SJCRH30 (cell line): ENCODE measurements around the gene MYO9A. TPM values are rescaled to one million over a fixed set of nuclear protein-coding genes. Genes with fewer than 3 reads are reported as not detected.
"Not testable (repeated sequence)": the region's sequence is repeated elsewhere in the genome, so short reads cannot be mapped to it uniquely, and the experiment has no call there.

Experiments
- DNase-seq, 2 experiments: peaks; one replicate each; pipeline ENCODE4 v3.0.0-alpha.2; 2015 to 2020
- H3K27ac ChIP-seq: fragments of 250-450 bp; sonication (Bioruptor Pico); 2 replicates; pipeline ENCODE4 v1.5.1; 2020; ENCODE audit warnings: mild to moderate bottlenecking, moderate library complexity
- H3K27me3 ChIP-seq: fragments of 250-450 bp; sonication (Bioruptor Pico); 2 replicates; pipeline ENCODE4 v1.5.1; 2020; ENCODE audit warnings: mild to moderate bottlenecking, moderate library complexity
- H3K36me3 ChIP-seq: fragments of 250-450 bp; sonication (Bioruptor Pico); 2 replicates; pipeline ENCODE4 v1.5.1; 2020; ENCODE audit warnings: mild to moderate bottlenecking, moderate library complexity
- H3K4me1 ChIP-seq: fragments of 250-450 bp; sonication (Bioruptor Pico); 2 replicates; pipeline ENCODE4 v1.5.1; 2020; ENCODE audit warnings: mild to moderate bottlenecking, moderate library complexity
- H3K4me3 ChIP-seq: fragments of 250-450 bp; sonication (Bioruptor Pico); 2 replicates; pipeline ENCODE4 v1.5.1; 2020; ENCODE audit warnings: mild to moderate bottlenecking, moderate library complexity
- H3K9me3 ChIP-seq: fragments of 250-450 bp; sonication (Bioruptor Pico); replicated peaks from 2 replicates; pipeline ENCODE4 v1.5.1; 2020; ENCODE audit warnings: mild to moderate bottlenecking, moderate library complexity
- total RNA-seq: library from RNA; depleted of rRNA; stranded (reverse); fragments of >200 nt; shearing (Covaris generic); gene quantifications from 2 replicates; pipeline ENCODE4 v1.2.3, GENCODE V29; 2014

MYO9A gene
- total RNA-seq, 1 experiment from 2014 or later = 37.2 TPM

GRCh38 chr15:71891026-71891425 is 226.9 kb downstream of the MYO9A start:
- Histone ChIP-seq H3K27me3 (no peaks in the 10 kb centered on the region), H3K9me3 (no peaks in the 10 kb centered on the region), H3K4me3 (no peak overlapping the region), H3K4me1 (peaks cover 5% of the 10 kb centered on the region; the same call in 1 of the 2 replicates), H3K36me3 (peaks cover 25% of the 10 kb centered on the region), H3K27ac (no peak overlapping the region)
- DNase-seq = peak; percentile 11 to 48

GRCh38 chr15:71889947-71890346 is 228.0 kb downstream of the MYO9A start:
- no peaks in the 10 kb centered on the region for H3K27me3 ChIP-seq
- no peaks in the 10 kb centered on the region for H3K9me3 ChIP-seq
- no peak for DNase-seq
- H3K4me3 ChIP-seq = no peak overlapping the region
- H3K36me3 ChIP-seq = peaks cover 28% of the 10 kb centered on the region
- H3K4me1 ChIP-seq = peaks cover 5% of the 10 kb centered on the region; the same call in 1 of the 2 replicates
- no peak overlapping the region for H3K27ac ChIP-seq

- Histone ChIP-seq H3K4me1 (peaks cover 5% of the 10 kb centered on the region; the same call in 1 of the 2 replicates), H3K9me3 (no peaks in the 10 kb centered on the region), H3K27me3 (no peaks in the 10 kb centered on the region), H3K27ac (no peak overlapping the region), H3K4me3 (no peak overlapping the region), H3K36me3 (peaks cover 27% of the 10 kb centered on the region)
- DNase-seq = no peak
Observed at GRCh38 chr15:71889385-71889784, 228.6 kb downstream of the MYO9A start.

GRCh38 chr15:71888797-71889196 is 229.2 kb downstream of the MYO9A start:
- Histone ChIP-seq H3K9me3 (no peaks in the 10 kb centered on the region), H3K36me3 (peaks cover 21% of the 10 kb centered on the region), H3K27me3 (no peaks in the 10 kb centered on the region), H3K4me3 (no peak overlapping the region), H3K27ac (no peak overlapping the region), H3K4me1 (peaks cover 5% of the 10 kb centered on the region; the same call in 1 of the 2 replicates)
- DNase-seq = no peak

GRCh38 chr15:71885390-71885789 is 232.6 kb downstream of the MYO9A start:
- H3K4me3 ChIP-seq = no peak overlapping the region
- no peaks in the 10 kb centered on the region for H3K9me3 ChIP-seq
- no peak for DNase-seq

GRCh38 chr15:71883447-71883846 is 234.5 kb downstream of the MYO9A start:
- Histone ChIP-seq H3K27me3 (no peaks in the 10 kb centered on the region), H3K4me3 (no peak overlapping the region), H3K9me3 (no peaks in the 10 kb centered on the region), H3K4me1 (no peaks in the 10 kb centered on the region), H3K27ac (no peak overlapping the region), H3K36me3 (peaks cover 17% of the 10 kb centered on the region)
- no peak for DNase-seq

More at GRCh38 chr15:71885390-71885789, 232.6 kb downstream of the MYO9A start:
- peaks cover 12% of the 10 kb centered on the region for H3K36me3 ChIP-seq
- no peaks in the 10 kb centered on the region for H3K27me3 ChIP-seq
- H3K4me1 ChIP-seq = no peaks in the 10 kb centered on the region
- H3K27ac ChIP-seq = no peak overlapping the region

- no peak for DNase-seq
- Histone ChIP-seq H3K36me3 (peaks cover 31% of the 10 kb centered on the region), H3K27me3 (no peaks in the 10 kb centered on the region), H3K4me3 (no peak overlapping the region), H3K9me3 (no peaks in the 10 kb centered on the region), H3K27ac (no peak overlapping the region), H3K4me1 (no peaks in the 10 kb centered on the region)
Observed at GRCh38 chr15:71880276-71880675, 237.7 kb downstream of the MYO9A start.

- no peaks in the 10 kb centered on the region for H3K9me3 ChIP-seq
Observed at GRCh38 chr15:71874245-71874644, 243.7 kb downstream of the MYO9A start.

GRCh38 chr15:71858232-71858631 is 259.7 kb downstream of the MYO9A start:
- H3K36me3 ChIP-seq = peaks cover 17% of the 10 kb centered on the region
- H3K27ac ChIP-seq, DNase-seq, H3K4me3 ChIP-seq, H3K4me1 ChIP-seq, H3K27me3 ChIP-seq: not testable (repeated sequence)
- peaks cover 10% of the 10 kb centered on the region; the same call in 1 of the 2 replicates for H3K9me3 ChIP-seq

More at GRCh38 chr15:71874245-71874644, 243.7 kb downstream of the MYO9A start:
- DNase-seq = no peak
- no peaks in the 10 kb centered on the region for H3K27me3 ChIP-seq
- H3K36me3 ChIP-seq = peaks cover 31% of the 10 kb centered on the region
- no peak overlapping the region for H3K4me3 ChIP-seq
- no peaks in the 10 kb centered on the region for H3K4me1 ChIP-seq
- H3K27ac ChIP-seq = no peak overlapping the region

GRCh38 chr15:71853543-71853942 is 264.4 kb downstream of the MYO9A start:
- H3K27me3 ChIP-seq = no peaks in the 10 kb centered on the region
- H3K4me1 ChIP-seq = 0 out of 2 replicates have a peak, but pooled peaks cover 3% of the 10 kb centered on the region

GRCh38 chr15:71844916-71845315 is 273.0 kb downstream of the MYO9A start:
- Histone ChIP-seq H3K9me3 (no peaks in the 10 kb centered on the region), H3K4me1 (no peaks in the 10 kb centered on the region), H3K36me3 (peaks cover 52% of the 10 kb centered on the region), H3K27ac (no peak overlapping the region), H3K4me3 (no peak overlapping the region), H3K27me3 (no peaks in the 10 kb centered on the region)
- DNase-seq = no peak

More at GRCh38 chr15:71853543-71853942, 264.4 kb downstream of the MYO9A start:
- H3K36me3 ChIP-seq = peaks cover 27% of the 10 kb centered on the region
- H3K9me3 ChIP-seq = 0 out of 2 replicates have a peak, but pooled peaks cover 6% of the 10 kb centered on the region
- no peak overlapping the region for H3K27ac ChIP-seq
- no peak overlapping the region for H3K4me3 ChIP-seq
- no peak for DNase-seq

GRCh38 chr15:71841563-71841962 is 276.4 kb downstream of the MYO9A start:
- no peak overlapping the region for H3K4me3 ChIP-seq
- no peak overlapping the region for H3K27ac ChIP-seq
- no peaks in the 10 kb centered on the region for H3K27me3 ChIP-seq
- DNase-seq = no peak
- H3K9me3 ChIP-seq = no peaks in the 10 kb centered on the region
- H3K4me1 ChIP-seq = peaks cover 5% of the 10 kb centered on the region; the same call in 1 of the 2 replicates
- H3K36me3 ChIP-seq = peaks cover 34% of the 10 kb centered on the region

- H3K27ac ChIP-seq = no peak overlapping the region
- peaks cover 4% of the 10 kb centered on the region for H3K4me1 ChIP-seq
- no peak overlapping the region for H3K4me3 ChIP-seq
- no peaks in the 10 kb centered on the region for H3K27me3 ChIP-seq
- H3K36me3 ChIP-seq = peaks cover 60% of the 10 kb centered on the region
- no peak for DNase-seq
- H3K9me3 ChIP-seq = no peaks in the 10 kb centered on the region; the same call in 1 of the 2 replicates
Observed at GRCh38 chr15:71830981-71831380, 287.0 kb downstream of the MYO9A start.

- Histone ChIP-seq H3K27ac (no peak overlapping the region), H3K4me1 (peaks cover 32% of the 10 kb centered on the region), H3K27me3 (no peaks in the 10 kb centered on the region), H3K4me3 (no peak overlapping the region), H3K9me3 (peaks cover 17% of the 10 kb centered on the region), H3K36me3 (peaks cover 60% of the 10 kb centered on the region)
- DNase-seq = no peak
Observed at GRCh38 chr15:71826196-71826595, 291.8 kb downstream of the MYO9A start.

GRCh38 chr15:71825021-71825730 is 292.8 kb downstream of the MYO9A start:
- Histone ChIP-seq H3K4me3 (no peak overlapping the region), H3K27ac (peak overlapping the region; percentile 53), H3K4me1 (peaks cover 32% of the 10 kb centered on the region), H3K9me3 (peaks cover 28% of the 10 kb centered on the region), H3K36me3 (peaks cover 66% of the 10 kb centered on the region), H3K27me3 (no peaks in the 10 kb centered on the region)
- peak in 1 of 2 experiments; percentile 68 for DNase-seq
